Measurements from ENCODE around the gene KMT2E.

The KMT2E gene

DNA sequence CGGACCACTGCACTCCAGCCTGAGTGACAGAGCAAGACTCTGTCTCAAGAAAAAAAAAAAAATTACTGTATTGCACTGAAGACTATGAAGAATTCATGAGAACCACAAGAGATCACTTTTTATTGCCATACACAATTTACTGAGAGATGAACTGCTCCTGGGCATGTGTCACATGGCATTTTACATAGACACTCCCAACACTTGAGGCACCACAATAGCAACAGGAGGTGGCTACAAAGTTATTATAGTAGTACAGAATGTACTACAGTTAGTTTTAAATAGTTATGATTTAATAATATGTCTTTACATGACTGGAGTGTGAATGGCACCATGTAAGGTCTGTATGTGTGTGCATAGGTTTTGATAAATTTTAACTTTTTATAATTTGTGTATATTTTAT lies 70.6 kb downstream of the KMT2E start:
- H3K36me3 ChIP-seq (ENCODE audit: control insufficient read depth, insufficient read depth, low read length), result no peaks in the 10 kb centered on the region
- TF ChIP-seq, protein P1, sequence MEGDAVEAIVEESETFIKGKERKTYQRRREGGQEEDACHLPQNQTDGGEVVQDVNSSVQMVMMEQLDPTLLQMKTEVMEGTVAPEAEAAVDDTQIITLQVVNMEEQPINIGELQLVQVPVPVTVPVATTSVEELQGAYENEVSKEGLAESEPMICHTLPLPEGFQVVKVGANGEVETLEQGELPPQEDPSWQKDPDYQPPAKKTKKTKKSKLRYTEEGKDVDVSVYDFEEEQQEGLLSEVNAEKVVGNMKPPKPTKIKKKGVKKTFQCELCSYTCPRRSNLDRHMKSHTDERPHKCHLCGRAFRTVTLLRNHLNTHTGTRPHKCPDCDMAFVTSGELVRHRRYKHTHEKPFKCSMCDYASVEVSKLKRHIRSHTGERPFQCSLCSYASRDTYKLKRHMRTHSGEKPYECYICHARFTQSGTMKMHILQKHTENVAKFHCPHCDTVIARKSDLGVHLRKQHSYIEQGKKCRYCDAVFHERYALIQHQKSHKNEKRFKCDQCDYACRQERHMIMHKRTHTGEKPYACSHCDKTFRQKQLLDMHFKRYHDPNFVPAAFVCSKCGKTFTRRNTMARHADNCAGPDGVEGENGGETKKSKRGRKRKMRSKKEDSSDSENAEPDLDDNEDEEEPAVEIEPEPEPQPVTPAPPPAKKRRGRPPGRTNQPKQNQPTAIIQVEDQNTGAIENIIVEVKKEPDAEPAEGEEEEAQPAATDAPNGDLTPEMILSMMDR (IDR thresholded peaks at IDR 0.05), result no peak
- H3K4me2 ChIP-seq (ENCODE audit: low read length), result no peak overlapping the region
- no peak overlapping the region for H3K27ac ChIP-seq
- no peaks in the 10 kb centered on the region for H3K79me2 ChIP-seq
- H3K27me3 ChIP-seq (ENCODE audit: control insufficient read depth, insufficient read depth, low read length), result no peaks in the 10 kb centered on the region
- no peaks in the 10 kb centered on the region for H3K4me1 ChIP-seq
- no peak overlapping the region for H3K4me3 ChIP-seq (ENCODE audit: low read depth, low read length)
- H2AFZ ChIP-seq, result no peak overlapping the region
- no peak overlapping the region for H3K9ac ChIP-seq
- no peaks in the 10 kb centered on the region for H3K9me3 ChIP-seq (ENCODE audit: control insufficient read depth, low read length)

DNA sequence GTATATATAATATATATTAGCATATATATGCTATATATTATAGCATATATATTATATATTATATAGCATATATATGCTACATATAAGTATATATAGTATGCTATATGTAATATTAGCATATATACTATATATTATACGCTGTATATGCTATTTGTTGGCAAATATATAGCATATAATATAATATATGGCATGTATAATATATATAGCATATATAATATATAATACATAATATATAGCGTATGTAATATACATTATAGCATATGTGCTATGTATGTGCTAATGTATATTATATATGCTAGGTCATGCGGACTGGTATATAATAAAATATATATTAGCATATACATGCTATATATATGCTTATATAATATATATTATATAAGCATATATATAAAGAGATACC lies 72.8 kb downstream of the KMT2E start:
- Histone ChIP-seq H3K9ac (no peak overlapping the region), H3K27me3 (ENCODE audit: control insufficient read depth, insufficient read depth, low read length) (no peaks in the 10 kb centered on the region), H3K4me1 (no peaks in the 10 kb centered on the region), H2AFZ (no peak overlapping the region), H3K79me2 (peaks cover 2% of the 10 kb centered on the region), H3K4me2 (ENCODE audit: low read length) (no peak overlapping the region), H3K9me3 (ENCODE audit: control insufficient read depth, low read length) (no peaks in the 10 kb centered on the region), H3K27ac (no peak overlapping the region), H3K36me3 (ENCODE audit: control insufficient read depth, insufficient read depth, low read length) (no peaks in the 10 kb centered on the region), H3K4me3 (ENCODE audit: low read depth, low read length) (no peak overlapping the region)
- TF ChIP-seq, protein P1 (IDR thresholded peaks at IDR 0.05), result no peak

DNA sequence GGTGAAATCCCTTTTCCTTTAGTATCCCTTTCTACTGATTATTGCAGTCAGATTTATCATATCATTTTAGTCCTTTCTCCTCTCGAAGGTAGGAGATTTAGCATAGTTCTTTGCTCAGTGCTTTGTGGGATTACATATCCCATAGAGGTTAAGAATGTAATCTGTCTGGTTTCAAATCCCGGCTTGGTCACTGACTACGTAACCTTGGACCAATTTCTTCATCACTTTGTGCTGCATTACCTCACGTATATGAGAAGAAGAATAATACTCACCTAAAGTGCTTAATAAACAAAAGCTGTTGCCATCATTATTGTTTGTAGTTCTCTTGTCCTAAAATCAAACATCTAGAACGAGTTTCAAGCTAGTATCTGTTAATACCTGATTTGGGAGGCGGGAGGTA lies 74.0 kb downstream of the KMT2E start:
- no peak overlapping the region for H3K4me2 ChIP-seq (ENCODE audit: low read length)
- no peak overlapping the region for H3K4me3 ChIP-seq (ENCODE audit: low read depth, low read length)
- H3K79me2 ChIP-seq, result peaks cover 7% of the 10 kb centered on the region
- no peaks in the 10 kb centered on the region for H3K27me3 ChIP-seq (ENCODE audit: control insufficient read depth, insufficient read depth, low read length)
- no peak overlapping the region for H3K27ac ChIP-seq
- H3K9me3 ChIP-seq (ENCODE audit: control insufficient read depth, low read length), result no peaks in the 10 kb centered on the region
- no peaks in the 10 kb centered on the region for H3K36me3 ChIP-seq (ENCODE audit: control insufficient read depth, insufficient read depth, low read length)
- no peak overlapping the region for H2AFZ ChIP-seq
- H3K9ac ChIP-seq, result no peak overlapping the region
- TF ChIP-seq, protein P1 (IDR thresholded peaks at IDR 0.05), result no peak
- H3K4me1 ChIP-seq, result no peaks in the 10 kb centered on the region

DNA sequence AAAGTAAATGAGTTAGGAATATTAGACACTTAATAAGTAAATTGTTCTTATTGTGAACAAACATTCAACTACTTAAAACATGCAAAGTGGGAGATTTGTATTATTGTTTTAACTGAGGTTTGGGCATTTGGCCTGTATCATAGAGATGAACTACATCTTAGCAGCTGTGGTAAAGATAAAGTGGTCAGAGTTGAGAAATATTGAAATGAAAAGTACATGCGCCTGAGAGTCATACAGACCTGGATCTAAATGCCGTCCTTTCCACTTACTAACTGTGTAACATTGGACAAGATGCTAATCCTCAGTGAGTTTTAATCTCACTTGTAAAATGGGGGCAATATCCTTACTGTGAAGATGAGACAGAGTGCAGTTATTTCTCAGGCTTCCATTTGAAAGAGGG lies 74.5 kb downstream of the KMT2E start:
- Histone ChIP-seq H3K4me1 (no peaks in the 10 kb centered on the region), H3K9ac (no peak overlapping the region), H3K27me3 (ENCODE audit: control insufficient read depth, insufficient read depth, low read length) (no peaks in the 10 kb centered on the region), H3K4me3 (ENCODE audit: low read depth, low read length) (no peak overlapping the region), H3K4me2 (ENCODE audit: low read length) (no peak overlapping the region), H3K9me3 (ENCODE audit: control insufficient read depth, low read length) (no peaks in the 10 kb centered on the region), H3K27ac (no peak overlapping the region), H2AFZ (no peak overlapping the region), H3K36me3 (ENCODE audit: control insufficient read depth, insufficient read depth, low read length) (no peaks in the 10 kb centered on the region), H3K79me2 (peaks cover 7% of the 10 kb centered on the region)
- TF ChIP-seq, protein P1 (IDR thresholded peaks at IDR 0.05), result no peak

DNA sequence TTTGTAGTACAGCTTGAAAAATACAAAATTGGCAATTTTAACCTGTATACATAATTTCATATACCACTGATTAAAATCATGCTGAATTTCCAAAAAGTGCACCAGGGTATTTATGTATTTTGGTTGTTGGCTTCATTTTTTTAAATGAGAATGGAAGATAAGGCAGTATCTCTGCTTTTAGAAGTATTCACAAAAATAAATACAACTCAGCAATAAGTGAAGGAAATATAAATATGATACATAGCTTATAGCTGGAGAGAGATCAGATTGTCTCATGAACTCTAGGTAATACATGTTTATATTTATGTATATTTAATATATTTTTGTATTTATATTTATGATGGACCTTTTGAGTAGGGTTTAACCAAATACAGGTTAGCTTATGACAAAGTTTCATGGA lies 81.0 kb downstream of the KMT2E start:
- TF ChIP-seq, protein P1 (IDR thresholded peaks at IDR 0.05), result no peak
- Histone ChIP-seq H3K4me2 (ENCODE audit: low read length) (no peak overlapping the region), H3K79me2 (peaks cover 9% of the 10 kb centered on the region), H3K36me3 (ENCODE audit: control insufficient read depth, insufficient read depth, low read length) (no peaks in the 10 kb centered on the region), H3K27me3 (ENCODE audit: control insufficient read depth, insufficient read depth, low read length) (no peaks in the 10 kb centered on the region), H3K4me3 (ENCODE audit: low read depth, low read length) (no peak overlapping the region), H3K27ac (no peak overlapping the region), H2AFZ (no peak overlapping the region), H3K9ac (no peak overlapping the region), H3K4me1 (peaks cover 3% of the 10 kb centered on the region), H3K9me3 (ENCODE audit: control insufficient read depth, low read length) (no peaks in the 10 kb centered on the region)
